H9 (cell line): Measurements from ENCODE around the gene SAG. TPM values are rescaled to one million over a fixed set of nuclear protein-coding genes. Genes with fewer than 3 reads are reported as not detected.

Experiments used
- DNase-seq: peaks from one replicate; pipeline ENCODE4 v3.0.0-alpha.2; 2017
- H2AFZ ChIP-seq: one replicate; pipeline ENCODE4 v1.6.1; 2013; ENCODE audit warnings: mild to moderate bottlenecking, low read length, control low read depth, moderate library complexity
- H2AK5ac ChIP-seq: 2 replicates; pipeline ENCODE4 v1.6.1; 2013; ENCODE audit warnings: low read length, control low read depth, mixed read lengths; ENCODE audit not compliant: insufficient read length
- H2BK120ac ChIP-seq: one replicate; pipeline ENCODE4 v1.6.1; 2013; ENCODE audit warnings: low read depth, mild to moderate bottlenecking, low read length, control low read depth, inconsistent platforms; ENCODE audit not compliant: poor library complexity, severe bottlenecking
- H2BK12ac ChIP-seq: 2 replicates; pipeline ENCODE4 v1.6.1; 2013; ENCODE audit warnings: low read length, control low read depth, mixed read lengths, low read depth; ENCODE audit not compliant: insufficient read length
- H2BK15ac ChIP-seq: 2 replicates; pipeline ENCODE4 v1.6.1; 2013; ENCODE audit warnings: low read depth, low read length, control low read depth
- H2BK20ac ChIP-seq: one replicate; pipeline ENCODE4 v1.6.1; 2013; ENCODE audit warnings: low read depth, mild to moderate bottlenecking, low read length, control low read depth, inconsistent platforms; ENCODE audit not compliant: poor library complexity, severe bottlenecking
- H2BK5ac ChIP-seq: 2 replicates; pipeline ENCODE4 v1.6.1; 2013; ENCODE audit warnings: low read length, control low read depth, mixed read lengths; ENCODE audit not compliant: insufficient read length
- H3K14ac ChIP-seq: 2 replicates; pipeline ENCODE4 v1.6.1; 2013; ENCODE audit warnings: low read length, control low read depth; ENCODE audit not compliant: insufficient read depth
- H3K18ac ChIP-seq: 2 replicates; pipeline ENCODE4 v1.6.1; 2013; ENCODE audit warnings: low read depth, mild to moderate bottlenecking, mixed read lengths, low read length, control low read depth; ENCODE audit not compliant: insufficient read length
- H3K23ac ChIP-seq: 2 replicates; pipeline ENCODE4 v1.6.1; 2013; ENCODE audit warnings: low read length, control low read depth, mixed read lengths, low read depth; ENCODE audit not compliant: insufficient read length
- H3K23me2 ChIP-seq: 2 replicates; pipeline ENCODE4 v1.6.1; 2013; ENCODE audit warnings: low read depth, mild to moderate bottlenecking, mixed read lengths, low read length, control low read depth; ENCODE audit not compliant: insufficient read length, poor library complexity, severe bottlenecking
- H3K27ac ChIP-seq: 2 replicates; pipeline ENCODE4 v1.5.1; 2013; ENCODE audit warnings: low read length, control low read depth, mixed read lengths, low read depth; ENCODE audit not compliant: insufficient read length
- H3K27me3 ChIP-seq: 2 replicates; pipeline ENCODE4 v1.6.1; 2013; ENCODE audit warnings: low read length, control low read depth, inconsistent platforms; ENCODE audit not compliant: insufficient read depth
- H3K4ac ChIP-seq: 2 replicates; pipeline ENCODE4 v1.6.1; 2013; ENCODE audit warnings: low read depth, mild to moderate bottlenecking, control low read depth, inconsistent platforms, low read length, moderate library complexity
- H3K4me1 ChIP-seq: 2 replicates; pipeline ENCODE4 v1.6.1; 2013; ENCODE audit warnings: low read length, control low read depth, inconsistent platforms; ENCODE audit not compliant: insufficient read depth
- H3K4me2 ChIP-seq: 2 replicates; pipeline ENCODE4 v1.6.1; 2013; ENCODE audit warnings: low read length, control low read depth, mixed read lengths; ENCODE audit not compliant: insufficient read length, insufficient read depth
- H3K56ac ChIP-seq: 2 replicates; pipeline ENCODE4 v1.6.1; 2013; ENCODE audit warnings: low read depth, mild to moderate bottlenecking, mixed read lengths, low read length, control low read depth; ENCODE audit not compliant: insufficient read length
- H3K79me1 ChIP-seq: 2 replicates; pipeline ENCODE4 v1.6.1; 2013; ENCODE audit warnings: low read depth, mild to moderate bottlenecking, moderate library complexity, low read length, control low read depth, inconsistent platforms; ENCODE audit not compliant: insufficient read depth, poor library complexity, severe bottlenecking
- H3K79me2 ChIP-seq: 2 replicates; pipeline ENCODE4 v1.6.1; 2013; ENCODE audit warnings: low read length, control low read depth, inconsistent platforms; ENCODE audit not compliant: insufficient read depth
- H3K9ac ChIP-seq: 2 replicates; pipeline ENCODE4 v1.6.1; 2013; ENCODE audit warnings: low read length, control low read depth, mixed read lengths; ENCODE audit not compliant: insufficient read length; ENCODE audit errors: extremely low read depth
- H3K9me3 ChIP-seq: one replicate; pipeline ENCODE4 v1.6.1; 2013; ENCODE audit warnings: low read depth, low read length, inconsistent platforms; ENCODE audit not compliant: control insufficient read depth
- H3T11ph ChIP-seq: one replicate; pipeline ENCODE4 v1.6.1; 2013; ENCODE audit warnings: mild to moderate bottlenecking, low read length, control low read depth, inconsistent platforms
- H4K20me1 ChIP-seq: one replicate; pipeline ENCODE4 v1.6.1; 2013; ENCODE audit not compliant: control insufficient read depth, insufficient read length, insufficient read depth
- H4K5ac ChIP-seq: 2 replicates; pipeline ENCODE4 v1.6.1; 2013; ENCODE audit warnings: low read depth, mild to moderate bottlenecking, mixed read lengths, low read length, control low read depth; ENCODE audit not compliant: insufficient read length
- H4K8ac ChIP-seq: replicated peaks from 2 replicates; pipeline ENCODE4 v1.6.1; 2013; ENCODE audit warnings: low read length, control low read depth, mixed read lengths, low read depth; ENCODE audit not compliant: insufficient read length
- H4K91ac ChIP-seq: 2 replicates; pipeline ENCODE4 v1.6.1; 2013; ENCODE audit warnings: low read depth, mild to moderate bottlenecking, moderate library complexity, mixed read lengths, low read length, control low read depth; ENCODE audit not compliant: insufficient read length
- H3K27ac Mint-ChIP-seq, 3 experiments: 2 replicates in 2 of 3; 3 replicates in 1 of 3; pipeline ENCODE4 v1.8.0; 2020 to 2021; ENCODE audit warnings: mixed read lengths in 3 of 3, mild to moderate bottlenecking in 1 of 3, moderate library complexity in 1 of 3
- H3K27me3 Mint-ChIP-seq: 2 replicates; pipeline ENCODE4 v1.8.0; 2021; ENCODE audit warnings: low read depth, mild to moderate bottlenecking, moderate library complexity, mixed read lengths
- H3K36me3 Mint-ChIP-seq, 3 experiments: 2 replicates in 2 of 3; 3 replicates in 1 of 3; pipeline ENCODE4 v1.8.0; 2020 to 2021; ENCODE audit warnings: low read depth in 3 of 3, mixed read lengths in 3 of 3; ENCODE audit not compliant: insufficient read depth in 1 of 3
- H3K4me1 Mint-ChIP-seq, 2 experiments: 2 replicates each; pipeline ENCODE4 v1.8.0; 2020; ENCODE audit warnings: mixed read lengths in 2 of 2
- H3K4me3 Mint-ChIP-seq, 2 experiments: 2 replicates in 1 of 2; 3 replicates in 1 of 2; pipeline ENCODE4 v1.8.0; 2020 to 2021; ENCODE audit warnings: mild to moderate bottlenecking in 2 of 2, mixed read lengths in 2 of 2, moderate library complexity in 1 of 2
- H3K9me3 Mint-ChIP-seq, 2 experiments: 2 replicates in 1 of 2; 3 replicates in 1 of 2; pipeline ENCODE4 v1.8.0; 2020; ENCODE audit warnings: mild to moderate bottlenecking in 2 of 2, mixed read lengths in 2 of 2, moderate library complexity in 1 of 2
- CTCF ChIP-seq: fragments of 200-600 bp; sonication (generic); conservative IDR thresholded peaks from 3 replicates; pipeline ENCODE4 v1.8.0; 2021; ENCODE audit warnings: antibody characterized with exemption, mild to moderate bottlenecking
- WGBS: extraction: QIAGEN DNeasy Blood & Tissue Kit; methylation state at CpG from one replicate; pipeline ENCODE4 v1.1.7; 2013; ENCODE audit warnings: missing lambda C conversion rate, low lambda C conversion rate, mixed read lengths; ENCODE audit not compliant: insufficient read length; ENCODE audit errors: extremely low coverage; 5-methylcytosine and 5-hydroxymethylcytosine counted together
- total RNA-seq: library from RNA; stranded (reverse); gene quantifications from 2 replicates; pipeline ENCODE4 v1.2.1, GENCODE V29; 2021

Gene SAG
- total RNA-seq, 1 experiment from 2014 or later = not detected

- H3K27ac Mint-ChIP-seq = no peak overlapping the region
Measured at GRCh38 chr2:233375490-233376314, 68.1 kb downstream of the SAG start.

More at GRCh38 chr2:233375490-233376314, 68.1 kb downstream of the SAG start:
- no peak overlapping the region for H3K4me2 ChIP-seq
- no peaks in the 10 kb centered on the region for H3K27me3 ChIP-seq
- H2BK120ac ChIP-seq = no peak overlapping the region
- H3K9me3 ChIP-seq = no peaks in the 10 kb centered on the region
- H3K14ac ChIP-seq = no peak overlapping the region
- H2AFZ ChIP-seq = no peak overlapping the region
- no peaks in the 10 kb centered on the region for H3K23me2 ChIP-seq
- no peak overlapping the region for H2AK5ac ChIP-seq
- H3K4me1 ChIP-seq = no peaks in the 10 kb centered on the region; the same call in 1 of the 2 replicates
- H4K91ac ChIP-seq = no peak overlapping the region
- WGBS = no CpG with 5 or more reads among the region's 10 CpGs
- H3K56ac ChIP-seq = no peak overlapping the region
- no peak overlapping the region for H4K5ac ChIP-seq
- no peak overlapping the region for H2BK20ac ChIP-seq
- H3K79me1 ChIP-seq = no peaks in the 10 kb centered on the region
- no peak overlapping the region for H3K23ac ChIP-seq
- H3K27ac ChIP-seq = no peak overlapping the region
- H4K20me1 ChIP-seq = no peaks in the 10 kb centered on the region
- H2BK15ac ChIP-seq = no peak overlapping the region
- no peaks in the 10 kb centered on the region for H3K27me3 Mint-ChIP-seq
- H2BK12ac ChIP-seq = no peak overlapping the region
- TF ChIP-seq CTCF = no peak
- H3T11ph ChIP-seq = no peak overlapping the region
- H3K4me3 Mint-ChIP-seq = no peak overlapping the region
- no peaks in the 10 kb centered on the region for H3K9me3 Mint-ChIP-seq
- no peak overlapping the region for H4K8ac ChIP-seq
- H2BK5ac ChIP-seq = no peak overlapping the region
- peaks cover 9 to 20% of the 10 kb centered on the region in 2 experiments for H3K4me1 Mint-ChIP-seq
- H3K36me3 Mint-ChIP-seq = peaks cover 5 to 6% (median 5%) of the 10 kb centered on the region in 3 experiments; a peak in 6 of 7 replicates
- H3K4ac ChIP-seq = no peak overlapping the region
- H3K9ac ChIP-seq = no peak overlapping the region
- H3K79me2 ChIP-seq = no peaks in the 10 kb centered on the region; the same call in 1 of the 2 replicates
- H3K18ac ChIP-seq = no peak overlapping the region
- DNase-seq = no peak
